GM12892 (cell line): ENCODE data around the gene GPSM1.

Source experiments
- POLR2A ChIP-seq: IDR thresholded peaks from 2 replicates; pipeline ENCODE4 v1.6.1; 2011; ENCODE audit warnings: low read depth, low read length, control low read depth
- POLR2AphosphoS5 ChIP-seq: IDR thresholded peaks from 2 replicates; pipeline ENCODE4 v1.6.1; 2011; ENCODE audit warnings: low read depth, low read length, control low read depth

DNA sequence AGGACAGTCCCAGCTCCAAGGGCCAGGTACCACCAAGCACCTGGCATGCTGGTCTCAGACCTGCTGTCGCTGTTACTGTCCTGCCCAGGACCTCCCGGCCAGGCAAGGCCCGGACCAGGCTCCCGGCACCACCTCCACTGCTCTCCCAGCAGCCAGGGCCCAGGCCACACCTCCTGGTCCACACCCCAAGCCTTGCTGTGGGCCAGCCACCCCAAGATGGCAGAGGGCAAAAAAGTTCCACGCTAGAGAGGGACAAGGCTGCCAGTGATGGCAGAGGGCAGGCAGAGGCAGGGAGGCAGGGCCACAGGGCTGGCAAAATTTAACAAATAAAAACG lies 35.1 kb downstream of the GPSM1 start:
- TF ChIP-seq POLR2AphosphoS5 (no peak), POLR2A (no peak)
